ENCODE results near the gene SSBP1.

DNA sequence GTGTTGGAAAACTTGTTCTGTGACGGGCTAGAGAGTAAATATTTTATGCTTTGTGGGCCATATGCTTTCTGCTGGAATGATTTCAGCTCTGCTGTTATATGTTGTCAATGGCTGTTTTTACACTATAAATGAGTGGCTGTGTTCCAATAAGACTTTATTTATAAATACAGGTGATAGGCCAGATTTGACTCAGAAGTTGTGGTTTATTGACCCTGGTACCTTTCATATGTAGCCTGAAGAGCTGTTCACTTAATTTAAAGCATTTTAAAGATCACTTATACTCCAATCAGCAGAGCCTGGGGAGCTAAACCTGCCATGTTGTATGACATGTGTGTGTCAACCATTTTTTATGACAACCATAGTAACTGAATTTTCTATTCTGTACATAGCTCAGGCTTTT lies 9.1 kb upstream of the SSBP1 start:
- TF ChIP-seq CTCF (IDR thresholded peaks at IDR 0.05) (no peak), POLR2A (IDR thresholded peaks at IDR 0.05) (no peak)
